GM20431 (cell line): ENCODE data around the gene MKNK1.

Source experiments
- in situ Hi-C: fragments of 300-500 bp; cut with MseI, MboI; formaldehyde crosslinking; loops from one replicate; pipeline ENCODE4 v1.15.0; 2020; ENCODE audit warnings: low sequenced_read_pairs; ENCODE audit not compliant: unreplicated experiment

MKNK1 gene

DNA sequence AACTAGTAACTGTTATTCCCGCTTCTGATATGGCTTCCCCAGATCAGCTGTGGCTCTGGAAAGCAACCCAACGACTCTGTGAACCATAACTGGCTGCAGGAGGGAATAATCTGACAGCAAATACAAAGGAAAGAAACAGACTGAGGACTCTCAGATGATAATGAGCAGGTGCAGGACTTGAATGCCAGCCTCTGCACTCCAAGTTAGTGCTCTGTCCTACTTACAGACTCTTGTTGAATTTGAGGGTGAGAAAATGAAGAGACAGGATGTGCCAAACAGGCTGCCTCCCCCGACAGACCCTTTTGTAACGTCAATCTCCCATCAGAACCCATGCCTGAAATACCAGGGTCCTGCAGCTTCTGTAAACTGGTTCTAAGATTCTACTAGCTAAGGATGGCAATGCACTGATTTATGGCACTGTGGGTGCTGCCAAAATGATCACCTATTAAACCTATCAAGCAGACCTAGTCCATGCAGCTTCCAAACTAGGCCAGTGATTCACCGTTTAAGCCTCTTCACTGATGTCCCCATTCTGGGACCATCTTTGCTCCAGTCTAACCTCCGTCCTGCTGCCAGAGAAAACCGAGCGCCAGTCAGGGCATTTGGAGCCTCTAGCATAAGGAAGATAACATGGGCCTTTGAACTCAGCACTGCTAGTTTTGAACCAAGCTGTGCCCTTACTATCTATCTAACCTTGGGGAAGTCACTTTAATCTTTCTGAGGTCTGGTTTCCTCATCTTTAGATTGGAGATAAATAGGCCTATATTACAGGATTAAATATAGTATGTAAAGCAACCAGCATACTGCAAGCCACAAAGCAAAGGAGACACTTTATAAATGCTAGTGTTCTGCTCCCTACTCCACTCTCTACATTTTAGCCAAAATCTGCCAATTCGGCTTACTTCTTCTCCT is 4.8 kb downstream of the MKNK1 start:
- in situ Hi-C loops: no loop called here

DNA sequence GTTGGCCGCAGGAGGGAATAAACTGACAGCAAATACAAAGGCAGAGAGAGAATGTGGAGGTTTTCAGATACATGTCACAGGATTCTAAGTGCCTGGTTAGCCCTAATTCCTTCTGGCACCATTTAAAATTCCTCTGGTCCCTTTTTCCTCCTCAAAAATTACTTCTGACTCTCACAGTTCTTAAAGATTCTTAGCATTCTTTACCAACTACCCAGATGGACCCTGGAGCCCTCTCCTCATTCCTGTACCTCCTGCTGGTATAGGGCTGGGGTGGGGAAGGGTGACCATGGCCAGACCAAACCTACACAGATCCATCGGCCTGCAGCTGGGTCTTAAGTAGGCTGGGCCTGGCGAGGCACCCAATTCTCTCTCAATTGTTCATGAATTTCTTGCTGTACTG is 7.2 kb downstream of the MKNK1 start:
- in situ Hi-C loops: no loop called here

DNA sequence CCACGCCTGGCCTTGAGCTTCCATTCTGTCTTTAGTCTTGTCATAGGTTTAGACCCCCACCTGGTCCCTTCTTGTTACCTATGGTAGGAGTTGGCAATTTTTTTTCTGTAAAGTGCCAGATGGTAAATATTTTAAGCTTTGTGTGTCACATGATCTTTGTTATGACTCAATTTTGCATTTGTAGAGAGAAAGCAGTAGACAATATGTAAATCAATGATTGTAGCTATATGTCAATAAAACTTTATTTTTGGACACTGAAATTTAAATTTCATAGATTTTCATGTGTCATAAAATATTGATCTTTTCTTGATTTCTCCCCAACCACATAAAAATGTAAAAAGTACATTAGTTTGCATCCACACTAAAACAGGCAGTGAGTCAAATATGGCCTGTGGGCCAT is 8.0 kb downstream of the MKNK1 start:
- in situ Hi-C loops: no loop called here

DNA sequence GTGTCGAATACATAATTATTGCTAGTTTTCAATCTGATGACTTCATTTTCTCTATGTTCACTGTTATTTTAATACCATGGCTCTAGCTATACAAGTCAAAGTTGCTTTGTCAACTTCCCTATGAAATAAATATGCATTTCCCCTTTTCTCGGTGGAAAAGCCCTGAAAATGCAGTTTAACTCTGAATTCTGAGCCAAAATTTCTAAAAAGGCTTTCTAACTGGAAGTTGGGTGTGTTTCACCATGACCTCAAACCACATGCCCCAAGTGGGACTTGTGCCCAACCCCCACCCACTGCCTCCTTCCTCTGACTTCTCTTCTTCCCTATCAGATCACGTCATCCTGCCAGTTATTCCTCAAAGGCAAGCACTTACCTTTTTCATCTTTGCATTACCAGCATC is 8.9 kb downstream of the MKNK1 start:
- in situ Hi-C loops: no loop called here

DNA sequence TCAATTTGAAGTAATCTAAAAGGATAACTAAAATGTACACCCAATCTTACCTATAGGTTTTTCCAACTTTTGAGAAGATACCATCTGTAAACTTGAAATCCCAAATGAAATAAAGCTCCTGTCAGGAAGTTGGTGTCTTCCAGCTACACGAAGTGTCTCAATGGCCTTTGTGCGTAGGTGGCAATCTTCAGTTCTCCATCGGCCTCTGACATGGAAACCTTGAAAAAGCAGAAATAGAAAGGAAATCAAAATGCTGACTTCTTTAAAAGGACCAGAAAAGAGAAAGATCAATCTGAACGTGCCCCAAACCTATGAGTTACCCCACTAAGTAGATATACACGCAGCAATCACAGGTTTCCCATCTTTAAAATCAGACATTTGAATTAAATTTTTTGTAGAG is 10.0 kb downstream of the MKNK1 start:
- in situ Hi-C loops: no loop called here

DNA sequence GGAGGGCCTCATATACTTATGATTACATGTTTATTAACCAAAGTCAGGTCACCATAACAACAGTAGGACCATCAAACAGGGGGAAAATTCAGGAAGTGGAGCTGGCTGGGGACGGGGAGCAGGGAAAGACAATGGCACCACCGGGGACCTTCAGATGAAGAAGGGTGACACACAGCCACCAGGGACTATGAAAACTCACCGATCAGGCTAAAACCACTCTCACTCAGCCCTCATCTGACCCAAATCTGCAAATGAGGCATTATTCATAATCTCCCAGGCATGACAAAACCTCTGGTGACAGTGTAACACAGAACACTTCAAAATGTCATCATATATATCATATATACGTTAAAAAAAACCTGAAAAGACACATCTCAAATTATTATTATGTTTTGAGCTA is 11.2 kb downstream of the MKNK1 start:
- in situ Hi-C loops: no loop called here

DNA sequence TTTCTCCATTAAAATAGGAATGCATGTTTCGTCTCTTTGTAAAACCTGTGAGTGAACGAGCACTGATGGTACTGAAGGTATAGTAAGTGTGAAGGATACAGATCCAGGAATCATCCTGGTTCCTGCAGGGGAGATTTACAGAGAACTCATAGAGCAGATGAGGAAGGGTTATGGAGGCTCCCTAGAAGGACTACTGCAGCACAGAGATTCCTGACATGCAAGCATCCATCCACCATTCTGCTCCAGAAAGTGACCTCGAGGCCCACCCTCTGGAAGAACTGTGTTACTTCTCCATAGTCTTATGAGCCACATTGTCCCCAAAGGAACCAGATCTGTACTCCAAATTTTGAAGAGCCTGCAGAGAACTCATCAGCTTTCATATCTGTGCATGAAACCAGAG is 14.5 kb downstream of the MKNK1 start:
- in situ Hi-C loops: no loop called here

DNA sequence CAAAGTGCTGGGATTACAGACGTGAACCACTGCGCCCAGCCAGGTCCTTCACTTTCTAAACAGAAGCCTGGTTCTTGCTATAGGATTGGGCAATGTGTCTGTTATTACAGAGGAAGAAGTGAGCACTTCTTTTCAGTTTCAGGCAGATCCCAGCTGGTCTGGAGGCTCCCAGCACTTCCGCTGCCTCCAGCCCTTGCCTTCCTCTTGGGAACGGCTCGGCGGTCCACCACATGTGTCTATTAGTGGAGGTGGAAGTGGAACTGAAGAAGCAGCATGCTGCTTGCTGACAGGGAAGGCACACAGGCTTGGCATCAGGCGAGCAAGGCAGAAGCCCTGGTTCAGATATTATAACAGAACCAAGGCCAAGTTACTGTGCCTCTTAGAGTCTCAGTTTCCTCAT is 17.0 kb downstream of the MKNK1 start:
- in situ Hi-C loops: no loop called here

DNA sequence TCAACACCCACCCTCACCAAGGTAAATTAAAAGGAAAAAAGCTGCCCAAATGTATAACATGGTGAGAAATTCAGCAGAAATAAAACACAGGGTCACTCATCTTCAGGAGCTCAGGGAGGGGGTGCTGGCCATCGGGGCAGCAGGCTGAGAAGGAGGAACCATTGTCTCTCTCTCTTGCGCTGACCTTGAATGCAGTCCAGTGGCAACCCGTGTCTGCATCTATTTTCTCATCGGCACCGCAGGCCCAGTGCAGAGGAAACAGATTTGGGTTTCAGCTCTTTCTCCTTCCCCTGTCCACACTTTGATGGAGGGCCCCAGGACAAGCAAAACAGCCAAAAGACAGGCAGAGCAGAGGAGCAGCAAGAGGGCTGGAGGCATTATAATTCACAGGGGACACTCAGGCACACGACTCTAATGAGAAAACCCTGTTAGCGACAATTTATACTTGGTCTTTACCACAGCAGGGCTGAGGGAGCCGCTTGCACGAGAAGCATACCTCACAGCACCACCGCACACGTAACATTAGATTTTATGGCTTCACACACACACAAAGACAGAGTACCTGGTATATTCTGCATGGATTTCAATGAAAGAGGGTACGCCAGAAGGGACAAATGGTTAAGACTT is 18.6 kb downstream of the MKNK1 start:
- in situ Hi-C loops: no loop called here

DNA sequence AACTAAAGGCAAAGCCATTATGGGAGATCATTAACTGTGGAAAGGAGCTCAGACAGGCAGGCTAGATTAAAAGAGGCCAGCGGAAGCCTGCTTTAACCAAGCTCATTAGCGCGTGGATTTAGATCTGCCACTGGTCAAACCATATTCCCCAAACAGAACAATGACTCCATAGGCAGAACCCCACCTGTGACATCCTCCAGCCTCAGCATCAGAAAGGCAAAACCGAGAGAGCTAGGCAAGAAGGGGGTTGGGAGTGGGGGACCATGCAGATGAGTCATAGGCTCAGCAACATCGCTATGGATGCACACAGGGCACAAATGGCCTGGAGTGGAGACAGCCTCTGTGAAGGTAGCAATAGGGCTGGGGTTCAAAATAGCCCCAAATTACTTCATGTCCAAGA is 20.6 kb downstream of the MKNK1 start:
- in situ Hi-C loops: no loop called here

DNA sequence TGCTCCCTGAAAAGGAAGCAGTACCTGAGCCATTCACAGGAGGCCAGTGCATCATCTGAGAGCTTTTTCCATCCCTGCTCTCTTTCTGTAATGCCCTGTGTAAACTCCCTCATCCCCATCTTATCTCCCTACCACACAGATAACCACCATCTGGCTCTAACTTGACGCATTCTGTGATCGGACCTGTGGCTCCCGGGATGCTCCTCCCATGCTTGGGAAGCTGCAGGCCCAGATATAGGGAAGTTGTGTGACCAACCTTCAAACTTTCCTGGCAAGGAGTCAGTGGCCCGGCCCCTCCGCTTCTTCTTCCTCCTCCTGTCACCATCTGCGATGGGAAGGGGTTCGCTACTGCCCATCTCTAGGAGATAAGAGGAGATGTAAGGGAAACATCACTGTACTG is 21.1 kb downstream of the MKNK1 start:
- in situ Hi-C loops: no loop called here

DNA sequence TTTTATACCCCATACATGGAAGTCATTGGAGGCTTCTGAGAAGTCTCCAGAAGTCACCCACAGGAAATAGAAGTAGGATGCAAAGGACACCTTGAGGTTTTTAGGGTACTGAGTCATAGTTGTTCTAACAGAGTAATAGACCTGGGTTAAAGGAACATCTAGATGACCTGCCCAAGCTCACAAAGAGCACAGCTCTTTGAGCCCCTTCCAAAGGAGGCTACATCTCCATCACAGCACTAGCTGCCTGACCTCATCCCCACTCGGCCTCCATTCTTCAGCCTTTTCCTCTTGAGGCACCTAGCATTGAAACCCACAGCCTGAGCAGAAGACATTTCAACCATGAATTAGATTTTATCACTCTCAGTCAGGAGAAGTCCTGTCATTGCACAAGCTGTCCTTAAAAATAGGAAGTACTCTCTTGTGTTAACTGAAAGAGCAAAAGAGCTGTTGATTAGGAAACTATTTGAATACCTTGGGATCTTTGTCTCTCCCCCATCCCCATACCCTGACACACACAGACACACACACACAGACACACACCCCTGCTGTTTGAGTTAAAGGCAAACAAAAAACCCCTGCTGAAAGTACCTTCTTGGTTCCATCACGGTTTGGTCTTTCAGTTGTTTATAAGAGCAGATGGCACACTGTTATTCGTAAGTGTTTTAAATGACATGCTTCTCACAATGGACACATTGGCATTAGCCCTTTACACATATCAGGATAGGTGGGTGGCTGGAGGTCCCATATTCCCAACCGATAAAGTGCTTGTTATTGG is 22.2 kb downstream of the MKNK1 start:
- in situ Hi-C loops: no loop called here

DNA sequence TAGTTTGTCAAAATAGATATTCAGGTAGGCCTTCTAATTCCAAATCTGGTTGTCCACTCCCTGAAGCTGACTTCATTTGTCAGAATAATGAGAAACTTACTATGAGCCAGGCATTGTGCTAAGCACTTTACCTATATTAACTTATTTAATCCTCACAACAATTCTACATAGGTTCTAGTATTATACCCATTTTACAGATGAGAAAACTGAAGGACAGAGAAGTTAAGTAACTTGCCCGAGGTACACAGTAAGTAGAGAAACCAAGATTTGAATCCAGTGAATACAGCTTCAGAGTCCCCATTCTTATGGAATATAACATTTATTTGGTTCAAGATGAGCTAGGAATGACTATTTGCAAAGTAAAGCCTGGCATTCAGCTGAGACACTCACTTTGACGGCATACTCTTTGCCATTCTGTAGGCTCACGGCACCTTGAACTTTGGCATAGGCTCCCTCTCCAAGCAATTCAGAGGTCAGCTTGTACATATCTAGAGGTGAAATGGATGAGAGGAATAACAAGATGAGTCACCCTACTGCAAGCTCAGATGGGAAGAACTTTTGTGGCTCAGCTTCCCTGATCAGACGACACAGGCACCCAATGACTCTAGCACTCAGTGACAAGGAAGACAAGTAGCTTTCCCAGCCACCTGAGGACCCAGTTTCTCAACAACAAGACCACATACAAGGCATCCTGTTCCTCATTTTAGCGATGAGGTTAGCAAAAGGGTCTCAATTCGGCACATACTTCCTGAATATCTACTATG is 23.7 kb downstream of the MKNK1 start:
- in situ Hi-C loops: no loop called here

DNA sequence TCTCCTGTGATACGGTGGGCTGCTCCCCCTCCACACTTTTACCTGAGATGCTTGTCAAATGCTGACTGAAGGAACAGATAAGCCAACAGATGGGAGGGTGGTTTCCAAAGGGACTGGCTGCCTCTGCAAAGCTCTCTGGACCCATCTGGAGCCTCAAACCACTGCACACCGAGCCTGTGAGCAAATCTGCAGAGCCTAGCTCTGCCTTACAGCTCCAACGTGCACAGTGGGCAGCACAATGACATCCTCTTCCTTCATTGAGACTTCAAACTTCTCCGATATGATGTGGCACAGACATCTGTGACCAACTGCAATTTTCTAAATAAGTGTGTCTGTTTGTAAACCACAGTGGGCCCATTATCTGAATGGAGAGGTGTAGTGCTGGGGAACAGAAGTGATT is 26.4 kb downstream of the MKNK1 start:
- in situ Hi-C loops: no loop called here

DNA sequence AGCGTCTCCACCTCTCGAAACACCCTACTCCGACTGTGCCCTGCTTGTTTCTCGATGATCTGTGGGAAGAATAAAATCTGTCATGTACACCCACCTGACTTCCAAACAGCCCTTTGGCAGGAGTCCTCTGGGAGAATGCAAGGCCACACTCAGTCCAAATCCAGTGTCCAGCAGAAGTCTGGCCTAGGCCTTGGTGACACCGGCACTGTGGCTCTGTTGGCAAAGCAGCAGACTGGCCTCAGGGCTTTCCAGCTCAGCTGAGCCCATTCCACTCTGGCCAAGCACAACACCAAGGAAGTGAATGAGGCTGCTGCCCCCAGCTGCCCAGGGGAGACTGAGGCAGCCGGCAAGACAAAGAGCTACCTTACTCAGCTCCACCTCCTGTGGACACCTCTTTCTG is 27.5 kb downstream of the MKNK1 start:
- in situ Hi-C loops: no loop called here

DNA sequence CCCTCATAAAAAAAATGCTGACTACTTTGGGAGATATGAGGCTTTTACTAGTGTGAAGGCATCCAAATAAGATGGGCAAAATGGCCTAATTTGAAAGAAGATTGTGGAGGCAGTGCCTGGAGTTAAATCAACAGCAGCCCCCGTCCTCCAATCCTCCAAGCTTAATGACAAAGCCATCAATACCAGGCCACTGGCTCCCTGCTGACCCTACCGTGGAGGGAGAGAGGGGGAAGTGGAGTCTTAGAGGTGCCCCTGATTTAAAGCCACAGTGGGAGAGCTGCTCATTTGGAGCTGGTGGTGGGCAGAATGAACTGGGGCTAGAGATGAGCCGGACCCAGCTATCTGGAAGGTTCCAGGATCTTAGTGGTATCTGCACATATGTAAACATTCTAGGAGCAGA is 28.3 kb downstream of the MKNK1 start:
- in situ Hi-C loops: no loop called here

DNA sequence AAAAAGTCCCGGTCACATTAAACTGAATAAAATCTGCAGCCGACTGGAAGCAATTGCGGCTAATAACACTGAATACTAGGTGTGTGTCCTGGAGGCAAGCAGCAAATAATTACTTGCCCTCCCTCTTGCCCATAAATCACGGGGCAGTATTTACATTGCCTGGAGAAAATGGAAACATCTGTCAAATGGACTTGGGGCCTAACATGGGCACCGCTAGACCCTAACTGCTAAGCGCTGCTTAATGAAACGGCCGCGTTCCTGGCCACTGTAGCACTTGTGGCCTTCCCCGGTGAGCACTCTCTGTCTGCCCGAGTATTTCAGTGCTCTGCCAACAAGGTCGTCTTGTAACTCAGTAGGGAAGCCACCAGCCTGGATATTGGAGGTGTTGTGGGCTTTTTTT is 28.8 kb downstream of the MKNK1 start:
- in situ Hi-C loops: no loop called here

DNA sequence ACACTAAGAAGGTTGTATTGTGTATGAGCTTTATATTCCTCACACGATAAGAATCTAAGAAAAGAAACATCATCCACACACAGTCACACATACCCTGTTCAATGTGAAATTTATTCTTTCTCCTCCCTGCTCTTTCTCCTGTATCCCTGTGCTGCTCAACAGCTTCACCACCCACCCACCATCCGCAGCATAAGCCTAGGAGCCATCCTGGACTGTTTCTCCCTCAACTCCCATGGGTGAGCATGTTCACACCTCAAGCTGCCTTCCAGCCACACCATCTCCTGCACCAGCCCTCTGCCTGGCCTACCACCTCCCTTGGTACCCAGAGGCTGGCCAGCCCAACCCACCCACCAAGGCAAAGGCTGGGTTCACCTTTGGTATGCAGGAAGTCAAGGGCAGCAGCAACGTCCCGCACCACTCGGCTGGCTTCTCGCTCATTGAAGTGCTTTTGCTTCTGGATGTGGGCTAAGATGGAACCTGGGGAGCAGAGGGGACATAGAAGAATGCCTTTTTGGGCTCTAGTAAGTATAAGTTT is 32.3 kb downstream of the MKNK1 start:
- in situ Hi-C loops: no loop called here

DNA sequence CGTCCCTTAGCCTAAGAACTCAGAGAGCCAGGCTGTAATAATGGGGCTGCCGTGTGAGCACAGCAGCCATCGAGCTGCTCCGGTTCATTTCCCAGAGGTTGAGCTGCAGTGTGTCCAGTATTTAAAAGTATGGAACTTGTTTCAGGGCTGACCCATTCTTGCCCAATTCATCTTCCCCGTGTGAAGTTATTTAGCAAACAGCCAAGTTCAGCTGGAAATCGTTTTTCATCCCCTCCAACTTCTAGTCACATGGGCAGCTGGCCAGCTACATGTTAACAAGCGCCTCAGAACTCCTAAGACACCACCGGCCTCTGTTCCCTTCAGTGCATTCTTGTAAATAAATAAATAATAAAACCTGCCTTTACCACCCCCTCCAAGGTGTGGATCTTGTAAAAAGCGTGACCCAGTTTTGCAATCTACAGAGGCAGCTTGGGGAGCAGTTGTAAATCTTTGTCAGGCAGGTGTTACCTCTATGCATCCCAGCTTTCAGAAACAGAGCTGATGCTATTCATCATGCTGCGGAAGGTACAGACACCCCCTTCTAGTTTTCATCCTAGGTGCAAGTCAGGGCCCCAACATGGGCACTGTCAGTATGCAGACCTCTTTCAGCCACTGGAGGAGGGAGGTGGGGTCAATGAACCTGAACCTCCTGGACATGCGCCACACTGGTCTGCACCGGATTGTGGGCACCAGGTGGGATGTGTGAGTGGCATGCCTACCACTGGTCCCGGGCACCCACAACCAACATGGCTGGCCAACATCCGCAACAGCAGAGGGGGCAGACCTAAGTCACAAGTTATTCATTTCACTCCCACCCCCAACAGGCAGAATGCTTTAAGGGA is 34.0 kb downstream of the MKNK1 start:
- in situ Hi-C loops: no loop called here
